C4-2B (cell line): Measurements from ENCODE around the gene RNF5.

Experiments
- H3K27ac ChIP-seq: fragments of 450-650 bp; 2 replicates; pipeline ENCODE4 v1.5.1; 2017
- CTCF ChIP-seq: fragments of 450-650 bp; conservative IDR thresholded peaks from 2 replicates; pipeline ENCODE4 v1.5.1; 2017; ENCODE audit warnings: mild to moderate bottlenecking
- ZFX ChIP-seq: fragments of 450-650 bp; IDR thresholded peaks from 2 replicates; pipeline ENCODE4 v1.6.1; 2017

The RNF5 gene

GRCh38 chr6:32174416-32174815 lies 3.8 kb upstream of the RNF5 start:
- no peak overlapping the region for H3K27ac ChIP-seq

GRCh38 chr6:32175322-32175710 lies 2.9 kb upstream of the RNF5 start:
- H3K27ac ChIP-seq = peak overlapping the region; percentile 81

More at GRCh38 chr6:32174416-32174815, 3.8 kb upstream of the RNF5 start:
- TF ChIP-seq CTCF = no peak
- no peak for TF ChIP-seq ZFX

GRCh38 chr6:32175711-32176475 lies 2.3 kb upstream of the RNF5 start, which contains the start of gene AGPAT1:
TSS of gene AGPAT1 (minus strand) at chr6:32176084. CDS start at chr6:32171496, 4,588 bp downstream.
- TF ChIP-seq ZFX (no peak), CTCF (no peak)
- H3K27ac ChIP-seq = peak within 1 kb of the TSS; percentile 81

More at GRCh38 chr6:32175322-32175710, 2.9 kb upstream of the RNF5 start:
- TF ChIP-seq ZFX (no peak), CTCF (no peak)

GRCh38 chr6:32176476-32177182 lies 1.6 kb upstream of the RNF5 start:
- no peak for TF ChIP-seq ZFX
- no peak for TF ChIP-seq CTCF
- H3K27ac ChIP-seq = peak overlapping the region; percentile 81

- no peak for TF ChIP-seq CTCF
- TF ChIP-seq ZFX = no peak
These were observed 920 bp upstream of the RNF5 start for GRCh38 chr6:32177183-32177787.

GRCh38 chr6:32178547-32179440 lies 589 bp downstream of the RNF5 start:
- peak overlapping the region; percentile 81 for H3K27ac ChIP-seq
- TF ChIP-seq ZFX = no peak

More at GRCh38 chr6:32177183-32177787, 920 bp upstream of the RNF5 start:
- H3K27ac ChIP-seq = peak overlapping the region; percentile 81

GRCh38 chr6:32179766-32180405 lies 1.7 kb downstream of the RNF5 start:
- no peak overlapping the region for H3K27ac ChIP-seq
- TF ChIP-seq ZFX = no peak
- TF ChIP-seq CTCF = no peak
